ENCODE data around the gene ORC3. TPM values are rescaled to one million over a fixed set of nuclear protein-coding genes. Genes with fewer than 3 reads are reported as not detected.
A peak's percentile ranks its signal among the peaks of the same experiment; 100 is the strongest.

Gene ORC3
- total RNA-seq, 2 donors from 2014 or later, result 14.3 to 14.4 TPM

DNA sequence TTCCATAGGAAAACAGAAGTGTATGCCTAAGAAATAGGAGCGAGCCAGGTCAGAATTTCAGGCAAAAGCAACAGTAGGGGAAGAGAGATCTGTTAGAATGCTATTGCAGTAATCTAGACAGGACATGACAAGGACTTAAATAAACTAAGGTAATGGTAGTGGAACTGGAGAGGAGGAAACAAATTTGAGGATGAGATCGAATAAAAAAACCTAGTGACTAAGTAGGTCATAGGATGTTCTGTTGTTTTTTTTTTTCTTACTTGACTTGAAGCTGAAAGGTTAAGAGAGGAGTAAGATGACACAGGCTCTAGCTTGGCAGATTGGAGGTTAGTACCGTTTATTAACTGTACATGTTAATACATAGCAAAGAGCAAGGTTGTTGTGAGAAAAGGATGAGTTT, 28.6 kb downstream of the ORC3 start:
- no peaks in the 10 kb centered on the region for H3K9me3 ChIP-seq (ENCODE audit: control insufficient read depth, low read length, poor library complexity, severe bottlenecking)
- DNase-seq (no peak), ATAC-seq (no peak)
- Mint-ChIP-seq H3K27ac (no peak overlapping the region), H3K4me1 (peaks cover 12% of the 10 kb centered on the region), H3K27me3 (no peaks in the 10 kb centered on the region), H3K4me3 (no peak overlapping the region), H3K36me3 (ENCODE audit: low read depth) (peaks cover 8% of the 10 kb centered on the region)

DNA sequence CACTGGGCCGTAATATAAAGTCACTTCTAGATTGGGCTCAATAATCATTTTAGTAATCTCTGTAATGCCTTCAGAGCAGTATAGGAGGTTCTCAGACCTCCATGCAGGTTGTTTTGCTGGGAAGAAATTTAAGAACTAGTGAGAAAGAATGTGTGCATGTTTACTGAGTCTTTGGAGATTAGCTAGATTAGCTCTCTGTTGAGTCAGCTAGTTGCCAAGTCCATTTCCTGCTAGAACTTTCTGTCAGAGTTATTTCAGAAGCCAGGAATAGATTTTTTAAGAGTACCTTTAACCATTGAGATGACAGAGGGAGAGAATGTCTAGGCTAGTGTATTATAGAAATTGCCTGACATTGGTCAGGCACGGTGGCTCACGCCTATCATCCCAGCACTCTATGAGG, 33.3 kb downstream of the ORC3 start:
- Mint-ChIP-seq H3K4me1 (peaks cover 10% of the 10 kb centered on the region), H3K27ac (peak overlapping the region; percentile 37), H3K27me3 (no peaks in the 10 kb centered on the region), H3K4me3 (no peak overlapping the region), H3K36me3 (ENCODE audit: low read depth) (peaks cover 14% of the 10 kb centered on the region)
- DNase-seq, result no peak
- ATAC-seq, result no peak
- no peaks in the 10 kb centered on the region for H3K9me3 ChIP-seq (ENCODE audit: control insufficient read depth, low read length, poor library complexity, severe bottlenecking)

DNA sequence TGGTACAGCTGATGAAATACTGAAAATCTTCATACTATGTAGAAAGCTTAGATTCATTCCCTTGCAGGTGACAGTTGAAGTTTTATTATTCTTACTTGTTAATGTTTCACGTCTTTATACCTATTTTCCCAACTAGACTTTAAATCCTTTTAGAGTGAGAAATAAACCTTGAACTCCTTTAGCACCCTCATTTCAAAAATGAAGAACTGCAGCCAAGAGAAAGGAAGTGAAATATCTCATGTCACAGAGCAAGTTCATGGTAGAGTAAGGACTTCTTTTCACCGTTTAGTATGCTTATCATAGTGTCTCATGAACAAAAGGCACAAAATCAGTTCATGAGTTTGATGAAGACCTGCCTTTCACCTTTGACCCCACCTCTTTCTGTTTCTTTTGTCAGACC, 38.5 kb downstream of the ORC3 start:
- Mint-ChIP-seq H3K27me3 (no peaks in the 10 kb centered on the region), H3K27ac (no peak overlapping the region), H3K36me3 (ENCODE audit: low read depth) (peaks cover 6% of the 10 kb centered on the region), H3K4me3 (no peak overlapping the region), H3K4me1 (no peaks in the 10 kb centered on the region)
- ATAC-seq (no peak), DNase-seq (no peak)
- H3K9me3 ChIP-seq (ENCODE audit: control insufficient read depth, low read length, poor library complexity, severe bottlenecking), result no peaks in the 10 kb centered on the region

DNA sequence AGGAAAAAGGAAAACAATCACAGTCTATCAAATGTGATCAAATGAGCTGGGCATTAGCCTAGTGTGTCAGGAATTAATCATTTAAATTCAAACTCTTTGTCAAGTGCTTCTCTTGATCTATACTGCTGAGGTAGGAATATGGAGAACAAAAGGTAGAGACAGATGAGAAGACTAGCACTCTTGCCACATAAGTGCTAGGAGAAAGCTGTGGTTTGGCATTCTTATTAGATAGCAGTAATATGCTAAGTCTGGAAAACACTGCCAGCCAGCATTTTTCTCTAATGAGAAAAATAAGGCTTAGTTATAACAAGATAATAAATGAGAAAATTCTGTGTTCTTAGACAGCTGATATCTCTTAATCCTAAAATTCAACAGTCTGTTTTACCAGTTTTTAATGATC, 38.9 kb downstream of the ORC3 start:
- no peaks in the 10 kb centered on the region for H3K9me3 ChIP-seq (ENCODE audit: control insufficient read depth, low read length, poor library complexity, severe bottlenecking)

DNA sequence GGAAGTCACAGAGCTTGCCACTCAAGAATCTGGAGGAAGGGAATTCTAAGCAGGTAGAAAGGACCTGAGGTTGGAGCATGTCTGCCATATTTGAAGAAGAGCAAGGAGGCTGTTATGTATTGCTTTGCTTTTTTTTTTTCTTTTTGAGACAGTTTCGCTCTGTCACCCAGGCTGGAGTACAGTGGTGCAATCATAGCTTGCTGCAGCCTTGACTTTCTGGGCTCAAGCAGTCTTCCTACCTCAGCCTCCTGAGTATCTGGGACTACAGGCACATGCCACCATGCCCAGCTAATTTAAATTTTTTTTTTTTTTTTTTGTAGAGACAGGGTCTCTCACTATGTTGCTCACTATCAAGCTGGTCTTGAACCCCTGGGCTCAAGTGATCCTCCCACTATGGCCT, 40.8 kb downstream of the ORC3 start:
- Mint-ChIP-seq H3K27ac (no peak overlapping the region), H3K4me1 (no peaks in the 10 kb centered on the region), H3K36me3 (ENCODE audit: low read depth) (peaks cover 4% of the 10 kb centered on the region), H3K27me3 (no peaks in the 10 kb centered on the region), H3K4me3 (no peak overlapping the region)
- DNase-seq (no peak), ATAC-seq (no peak)
- no peaks in the 10 kb centered on the region for H3K9me3 ChIP-seq (ENCODE audit: control insufficient read depth, low read length, poor library complexity, severe bottlenecking)

More for the DNA sequence above, 38.9 kb downstream of the ORC3 start:
- Mint-ChIP-seq H3K27ac (no peak overlapping the region), H3K4me1 (no peaks in the 10 kb centered on the region), H3K4me3 (no peak overlapping the region), H3K27me3 (no peaks in the 10 kb centered on the region), H3K36me3 (ENCODE audit: low read depth) (peaks cover 6% of the 10 kb centered on the region)
- DNase-seq (no peak), ATAC-seq (no peak)

DNA sequence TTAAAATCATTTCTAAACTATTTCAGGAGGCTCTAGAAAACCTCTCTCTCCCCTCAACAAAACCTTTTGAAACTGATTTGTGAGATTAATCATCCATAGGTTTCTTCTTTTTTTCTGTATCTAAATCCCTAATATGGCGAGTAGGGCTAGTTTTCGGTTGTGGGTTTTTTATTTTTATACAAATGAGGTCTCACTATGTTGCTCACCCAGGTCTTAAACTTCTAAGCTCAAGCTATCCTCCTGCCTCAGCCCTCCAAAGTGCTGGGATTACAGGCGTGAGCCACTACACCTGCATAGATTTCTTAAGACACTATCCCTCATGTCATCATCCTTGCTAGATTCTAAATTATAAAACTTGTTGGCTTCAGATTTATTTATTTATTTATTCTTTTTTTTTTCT, 43.9 kb downstream of the ORC3 start:
- Mint-ChIP-seq H3K27me3 (no peaks in the 10 kb centered on the region), H3K27ac (no peak overlapping the region), H3K4me3 (no peak overlapping the region), H3K36me3 (ENCODE audit: low read depth) (peaks cover 6% of the 10 kb centered on the region), H3K4me1 (no peaks in the 10 kb centered on the region)
- no peak for ATAC-seq
- no peak for DNase-seq
- H3K9me3 ChIP-seq (ENCODE audit: control insufficient read depth, low read length, poor library complexity, severe bottlenecking), result no peaks in the 10 kb centered on the region

DNA sequence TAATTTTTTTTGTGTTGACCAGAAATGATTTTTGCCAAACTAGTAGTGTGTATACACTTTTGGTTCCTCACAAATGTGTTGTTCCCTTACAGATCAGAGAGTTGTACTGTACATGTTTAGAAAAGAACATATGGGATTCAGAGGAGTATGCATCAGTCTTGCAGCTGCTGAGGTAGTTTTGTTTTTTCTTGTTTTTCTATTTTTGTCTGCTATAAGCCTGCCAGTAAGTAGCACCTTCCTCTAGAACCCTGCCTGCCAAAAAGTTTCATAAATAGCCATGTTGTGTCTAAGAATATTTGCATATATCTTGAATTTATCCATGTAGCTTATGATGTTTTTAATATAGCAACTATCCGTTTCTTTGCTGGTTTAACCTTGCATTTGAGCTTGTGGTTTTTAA, 46.4 kb downstream of the ORC3 start:
- Mint-ChIP-seq H3K4me1 (no peaks in the 10 kb centered on the region), H3K27me3 (no peaks in the 10 kb centered on the region), H3K27ac (no peak overlapping the region), H3K4me3 (no peak overlapping the region), H3K36me3 (ENCODE audit: low read depth) (peaks cover 6% of the 10 kb centered on the region)
- ATAC-seq (no peak), DNase-seq (no peak)
- H3K9me3 ChIP-seq (ENCODE audit: control insufficient read depth, low read length, poor library complexity, severe bottlenecking), result no peaks in the 10 kb centered on the region

DNA sequence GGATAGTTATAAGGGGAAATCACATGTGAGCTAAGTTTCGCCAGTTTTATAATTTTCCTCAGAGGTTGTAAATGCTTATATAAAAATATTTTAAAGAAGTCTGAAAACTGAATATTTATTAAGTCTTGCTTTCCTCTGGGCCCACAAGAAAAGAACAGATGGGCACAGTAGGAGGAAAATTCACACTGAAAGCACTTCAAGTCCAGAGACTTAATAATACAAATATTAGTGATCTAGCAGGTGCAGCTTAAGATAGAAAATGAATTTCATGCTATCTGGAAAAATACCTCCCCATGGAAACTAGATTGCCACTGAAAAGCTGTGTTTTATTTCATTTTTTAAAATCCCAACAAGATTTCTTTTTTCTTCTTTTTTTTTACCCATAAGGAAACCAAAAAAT, 47.2 kb downstream of the ORC3 start:
- Mint-ChIP-seq H3K4me1 (no peaks in the 10 kb centered on the region), H3K4me3 (no peak overlapping the region), H3K27ac (no peak overlapping the region), H3K27me3 (no peaks in the 10 kb centered on the region), H3K36me3 (ENCODE audit: low read depth) (peaks cover 6% of the 10 kb centered on the region)
- ATAC-seq, result no peak
- no peaks in the 10 kb centered on the region for H3K9me3 ChIP-seq (ENCODE audit: control insufficient read depth, low read length, poor library complexity, severe bottlenecking)
- DNase-seq, result no peak

DNA sequence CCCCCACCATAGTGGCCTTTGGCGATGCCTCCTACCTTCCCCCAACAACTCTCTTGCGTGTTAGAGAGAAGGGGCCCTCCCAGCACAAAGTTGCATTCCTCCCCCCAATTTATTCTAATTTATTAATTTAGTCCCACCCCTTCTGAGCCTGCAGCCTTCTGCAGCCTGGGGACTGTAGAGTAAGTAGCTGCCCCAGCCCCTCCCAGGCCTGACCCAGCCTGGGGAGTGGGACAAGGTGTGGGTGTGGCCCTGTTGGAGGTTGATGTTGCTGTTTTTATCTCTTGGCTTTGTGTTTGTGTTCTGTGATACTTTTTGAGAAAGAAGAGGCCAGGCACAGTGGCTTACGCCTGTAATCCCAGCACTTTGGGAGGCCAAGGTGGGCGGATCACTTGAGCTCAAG, 49.4 kb downstream of the ORC3 start:
- H3K27ac Mint-ChIP-seq, result no peak overlapping the region
- no peaks in the 10 kb centered on the region for H3K27me3 Mint-ChIP-seq
- H3K4me3 Mint-ChIP-seq, result no peak overlapping the region
- no peak for DNase-seq
- peaks cover under 1% of the 10 kb centered on the region for H3K4me1 Mint-ChIP-seq
- H3K36me3 Mint-ChIP-seq (ENCODE audit: low read depth), result peaks cover 6% of the 10 kb centered on the region
- no peak for ATAC-seq
- no peaks in the 10 kb centered on the region for H3K9me3 ChIP-seq (ENCODE audit: control insufficient read depth, low read length, poor library complexity, severe bottlenecking)

DNA sequence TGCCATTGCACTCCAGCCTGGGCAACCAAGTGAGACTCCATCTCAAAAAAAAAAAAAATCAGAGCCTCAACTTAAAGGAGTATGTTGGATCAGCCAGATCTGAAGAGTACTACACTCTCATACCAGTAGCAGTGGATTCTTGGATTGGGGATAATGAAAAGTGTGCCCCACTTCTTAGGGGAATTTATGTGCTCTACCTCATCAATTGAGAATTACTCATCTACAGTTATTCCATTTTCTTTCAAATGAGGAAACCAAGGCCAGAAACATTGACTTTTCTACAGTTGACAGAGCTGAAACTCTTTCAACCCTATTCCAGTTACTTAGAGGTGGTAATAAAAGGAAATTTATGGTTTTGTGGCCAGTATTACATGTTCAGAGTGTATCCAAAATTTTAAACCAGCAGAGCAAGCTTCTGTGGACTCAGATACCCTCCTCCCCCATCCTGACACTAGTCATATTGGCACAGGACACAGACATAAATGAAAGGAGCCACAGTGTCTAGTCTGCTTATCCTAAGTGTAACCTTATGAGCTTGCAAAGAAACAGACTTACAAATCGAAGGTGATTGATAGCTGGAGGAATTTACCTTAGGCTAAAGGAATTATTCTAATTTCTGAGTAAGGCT, 51.2 kb downstream of the ORC3 start:
- no peak overlapping the region for H3K27ac Mint-ChIP-seq
- H3K9me3 ChIP-seq (ENCODE audit: control insufficient read depth, low read length, poor library complexity, severe bottlenecking), result no peaks in the 10 kb centered on the region
- peaks cover 3% of the 10 kb centered on the region for H3K36me3 Mint-ChIP-seq (ENCODE audit: low read depth)
- H3K4me3 Mint-ChIP-seq, result no peak overlapping the region
- no peak for DNase-seq
- H3K4me1 Mint-ChIP-seq, result peaks cover 2% of the 10 kb centered on the region
- no peaks in the 10 kb centered on the region for H3K27me3 Mint-ChIP-seq
- no peak for ATAC-seq

DNA sequence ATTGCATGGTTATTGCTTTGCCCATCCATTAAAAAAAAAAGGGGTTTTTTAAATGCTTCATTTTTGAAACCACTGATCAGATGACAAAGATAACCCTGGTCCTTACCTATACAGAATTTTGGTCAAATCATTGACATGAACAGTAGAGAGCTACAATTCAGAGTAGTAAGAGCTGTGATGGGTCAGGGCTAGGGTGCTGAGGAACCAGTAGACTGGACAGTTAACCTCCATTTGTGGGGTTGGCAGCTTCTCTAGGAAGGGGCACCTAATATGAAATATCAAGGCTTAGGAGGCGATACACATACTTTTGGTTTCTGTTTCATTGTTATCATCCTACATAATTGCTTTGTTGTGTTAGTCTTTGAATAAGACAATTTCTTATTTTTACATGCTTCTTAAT, 55.1 kb downstream of the ORC3 start:
- Mint-ChIP-seq H3K27ac (peak overlapping the region; percentile 86), H3K4me3 (peak overlapping the region; percentile 83), H3K4me1 (peaks cover 8% of the 10 kb centered on the region), H3K36me3 (ENCODE audit: low read depth) (peaks cover 6% of the 10 kb centered on the region), H3K27me3 (no peaks in the 10 kb centered on the region)
- H3K9me3 ChIP-seq (ENCODE audit: control insufficient read depth, low read length, poor library complexity, severe bottlenecking), result no peaks in the 10 kb centered on the region
- no peak for DNase-seq
- ATAC-seq, result peak; percentile 64

DNA sequence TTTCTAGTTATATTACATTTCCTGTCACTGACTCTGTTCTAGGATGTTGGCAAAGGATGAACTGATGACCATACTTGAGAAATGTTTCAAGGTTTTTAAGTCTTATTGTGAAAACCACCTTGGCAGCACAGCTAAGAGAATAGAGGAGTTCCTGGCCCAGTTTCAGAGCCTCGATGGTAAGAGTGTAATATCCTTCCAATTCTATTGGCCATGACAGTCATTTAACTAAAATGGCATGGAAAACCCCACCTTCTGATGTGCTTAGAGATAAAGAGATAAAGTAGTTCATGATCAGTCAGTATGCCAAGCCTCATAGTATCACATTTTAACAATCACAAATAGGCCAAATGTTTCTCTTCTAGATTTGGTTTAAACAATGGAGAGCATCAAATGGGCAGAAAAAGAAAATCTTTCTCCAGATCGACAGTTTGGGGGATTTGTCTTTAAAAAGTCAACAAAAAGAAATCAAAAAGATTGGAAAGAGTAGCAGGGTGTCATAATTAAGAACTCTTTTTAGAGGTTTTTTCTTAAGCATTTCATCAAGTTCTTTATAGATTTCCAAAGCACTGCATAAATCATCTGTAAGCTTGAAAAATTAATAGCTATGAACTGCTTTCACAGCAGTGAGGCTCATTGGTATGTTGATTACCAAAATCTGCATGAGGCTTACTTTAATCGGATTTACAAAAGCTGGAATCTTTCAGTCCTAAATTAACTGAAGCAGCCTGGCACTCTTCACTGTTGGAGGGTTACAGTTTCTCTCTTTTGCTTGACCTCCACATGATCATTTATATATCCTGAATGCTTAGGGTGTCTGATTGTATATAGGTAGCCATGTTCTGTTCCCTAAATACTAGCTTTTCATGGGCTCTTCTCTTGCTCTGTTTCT, 63.4 kb downstream of the ORC3 start:
- no peak overlapping the region for H3K4me3 Mint-ChIP-seq
- ATAC-seq (peak; percentile 95), DNase-seq (no peak)
- H3K4me1 Mint-ChIP-seq, result peaks cover 26% of the 10 kb centered on the region
- H3K36me3 Mint-ChIP-seq (ENCODE audit: low read depth), result no peaks in the 10 kb centered on the region
- peak overlapping the region; percentile 91 for H3K27ac Mint-ChIP-seq
- H3K27me3 Mint-ChIP-seq, result no peaks in the 10 kb centered on the region
- H3K9me3 ChIP-seq (ENCODE audit: control insufficient read depth, low read length, poor library complexity, severe bottlenecking), result no peaks in the 10 kb centered on the region

DNA sequence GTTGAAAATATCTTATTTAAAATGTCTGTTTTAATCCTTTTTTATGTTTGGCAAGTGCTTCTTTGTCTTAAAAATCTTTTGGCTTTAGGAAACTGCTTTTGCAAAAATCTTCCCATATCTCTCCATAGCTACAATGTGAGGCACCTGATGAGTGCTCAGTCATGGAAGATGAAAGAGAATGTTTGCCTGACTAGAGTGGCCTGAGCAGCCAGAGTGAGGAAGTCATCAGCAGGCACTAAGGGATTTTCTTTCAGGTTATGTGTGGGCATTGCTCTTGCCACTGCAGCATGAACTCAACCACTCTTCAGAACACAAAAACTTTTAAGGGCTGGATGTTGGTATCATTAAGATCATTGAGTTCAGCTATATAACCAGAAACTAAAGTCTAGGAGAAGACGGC, 64.2 kb downstream of the ORC3 start:
- Mint-ChIP-seq H3K36me3 (ENCODE audit: low read depth) (no peaks in the 10 kb centered on the region), H3K27ac (peak overlapping the region; percentile 91), H3K4me1 (peaks cover 26% of the 10 kb centered on the region), H3K27me3 (no peaks in the 10 kb centered on the region), H3K4me3 (no peak overlapping the region)
- no peak for ATAC-seq
- no peaks in the 10 kb centered on the region for H3K9me3 ChIP-seq (ENCODE audit: control insufficient read depth, low read length, poor library complexity, severe bottlenecking)
- no peak for DNase-seq
